Measurements from ENCODE around the gene SLFN11.
A peak's percentile ranks its signal among the peaks of the same experiment; 100 is the strongest.
"Not testable (repeated sequence)": the region's sequence is repeated elsewhere in the genome, so short reads cannot be mapped to it uniquely, and the experiment has no call there.

The SLFN11 gene, protein sequence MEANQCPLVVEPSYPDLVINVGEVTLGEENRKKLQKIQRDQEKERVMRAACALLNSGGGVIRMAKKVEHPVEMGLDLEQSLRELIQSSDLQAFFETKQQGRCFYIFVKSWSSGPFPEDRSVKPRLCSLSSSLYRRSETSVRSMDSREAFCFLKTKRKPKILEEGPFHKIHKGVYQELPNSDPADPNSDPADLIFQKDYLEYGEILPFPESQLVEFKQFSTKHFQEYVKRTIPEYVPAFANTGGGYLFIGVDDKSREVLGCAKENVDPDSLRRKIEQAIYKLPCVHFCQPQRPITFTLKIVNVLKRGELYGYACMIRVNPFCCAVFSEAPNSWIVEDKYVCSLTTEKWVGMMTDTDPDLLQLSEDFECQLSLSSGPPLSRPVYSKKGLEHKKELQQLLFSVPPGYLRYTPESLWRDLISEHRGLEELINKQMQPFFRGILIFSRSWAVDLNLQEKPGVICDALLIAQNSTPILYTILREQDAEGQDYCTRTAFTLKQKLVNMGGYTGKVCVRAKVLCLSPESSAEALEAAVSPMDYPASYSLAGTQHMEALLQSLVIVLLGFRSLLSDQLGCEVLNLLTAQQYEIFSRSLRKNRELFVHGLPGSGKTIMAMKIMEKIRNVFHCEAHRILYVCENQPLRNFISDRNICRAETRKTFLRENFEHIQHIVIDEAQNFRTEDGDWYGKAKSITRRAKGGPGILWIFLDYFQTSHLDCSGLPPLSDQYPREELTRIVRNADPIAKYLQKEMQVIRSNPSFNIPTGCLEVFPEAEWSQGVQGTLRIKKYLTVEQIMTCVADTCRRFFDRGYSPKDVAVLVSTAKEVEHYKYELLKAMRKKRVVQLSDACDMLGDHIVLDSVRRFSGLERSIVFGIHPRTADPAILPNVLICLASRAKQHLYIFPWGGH

DNA sequence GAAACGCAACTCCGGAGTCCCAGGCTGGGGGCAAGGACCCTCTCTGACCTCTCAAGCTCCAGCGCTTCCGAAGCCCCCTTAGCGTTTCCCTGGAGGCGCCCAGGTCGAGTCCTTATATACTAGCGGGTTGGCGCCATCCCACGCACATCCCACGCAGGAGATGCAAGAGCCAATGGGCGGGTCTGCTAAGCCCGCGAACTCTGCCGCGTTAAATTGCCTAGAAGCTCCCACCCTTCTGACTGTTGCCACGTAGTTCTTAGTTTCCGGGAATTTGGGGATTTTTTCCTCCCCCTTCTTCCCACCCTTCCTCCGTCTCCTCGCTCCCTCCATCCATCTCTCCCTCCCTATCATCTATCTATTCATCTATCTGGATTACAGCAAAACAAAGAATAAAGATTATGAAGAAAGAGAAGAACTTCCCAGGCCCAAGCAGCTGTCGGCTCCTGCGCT, at the start of gene SLFN11:
Gene SLFN11 (minus strand): TSS at position 88 of the 450 bp plus-strand sequence. CDS start 9,814 bp downstream, outside the sequence.
- DNase-seq: peak in 8 of 14 donors; percentile 24 to 68 (median 36)

- not testable (repeated sequence) for DNase-seq
Observed at GRCh38 chr17:35421069-35421468, 47.6 kb upstream of the SLFN11 start.

DNA sequence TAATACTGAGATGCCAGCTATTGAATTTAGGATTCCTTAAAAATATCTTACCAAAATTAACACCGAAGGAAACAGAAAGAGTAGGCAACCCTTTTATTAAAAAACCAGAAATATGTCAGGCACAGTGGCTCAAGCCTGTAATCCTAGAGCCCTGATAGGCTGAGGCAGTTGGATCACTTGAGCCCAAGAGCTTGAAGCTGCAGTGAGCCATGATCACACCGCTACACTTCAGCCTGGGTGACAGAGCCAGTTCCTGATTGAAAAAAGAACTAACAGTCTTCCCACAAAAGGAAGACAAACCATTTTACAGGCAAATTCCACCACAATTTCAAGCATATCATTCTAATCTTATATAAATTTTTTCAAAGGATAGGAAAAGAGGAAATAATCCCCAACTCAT, 43.2 kb upstream of the SLFN11 start:
- DNase-seq: no peak

GRCh38 chr17:35414707-35415106, 41.3 kb upstream of the SLFN11 start:
- not testable (repeated sequence) for DNase-seq

- DNase-seq: no peak
Observed at GRCh38 chr17:35414247-35414646, 40.8 kb upstream of the SLFN11 start.

DNA sequence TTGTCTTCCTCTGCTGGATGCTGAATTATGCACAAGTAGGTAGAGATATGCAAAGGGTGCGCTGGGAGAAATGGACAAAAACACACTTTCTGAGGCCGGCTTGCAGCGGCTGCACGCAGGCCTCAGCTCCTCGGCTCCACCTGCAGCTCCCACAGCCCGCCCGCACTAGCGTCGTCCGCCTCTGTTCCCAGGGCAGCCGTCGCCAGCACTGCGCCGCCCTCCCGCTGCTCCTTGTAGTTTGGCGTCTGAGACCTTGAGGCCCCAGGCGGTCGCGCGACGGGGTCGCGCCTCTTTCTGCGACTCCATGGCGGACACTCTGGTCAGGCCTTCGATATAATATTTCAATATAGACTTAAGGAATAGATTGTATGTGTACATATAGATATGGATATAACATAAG, 34.1 kb upstream of the SLFN11 start:
- no peak for DNase-seq

DNA sequence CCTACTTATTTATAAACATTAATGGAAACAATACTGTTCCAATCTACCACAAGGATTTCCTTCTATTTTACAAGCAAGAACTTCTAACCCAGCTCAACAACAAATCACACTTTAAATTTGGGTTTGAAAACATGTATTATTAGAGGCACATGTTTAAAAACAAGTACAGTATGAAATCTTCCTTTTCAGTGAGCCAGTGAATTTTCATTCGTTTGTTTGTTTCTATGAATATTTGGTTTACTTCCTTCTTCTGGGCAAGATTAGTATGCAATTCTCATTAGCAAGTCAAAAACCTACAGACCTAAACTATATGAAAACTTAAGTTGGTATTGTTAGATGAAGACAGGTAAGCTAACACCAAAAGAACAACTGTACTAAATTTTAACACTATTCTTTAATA, 33.1 kb upstream of the SLFN11 start:
- DNase-seq: no peak

DNA sequence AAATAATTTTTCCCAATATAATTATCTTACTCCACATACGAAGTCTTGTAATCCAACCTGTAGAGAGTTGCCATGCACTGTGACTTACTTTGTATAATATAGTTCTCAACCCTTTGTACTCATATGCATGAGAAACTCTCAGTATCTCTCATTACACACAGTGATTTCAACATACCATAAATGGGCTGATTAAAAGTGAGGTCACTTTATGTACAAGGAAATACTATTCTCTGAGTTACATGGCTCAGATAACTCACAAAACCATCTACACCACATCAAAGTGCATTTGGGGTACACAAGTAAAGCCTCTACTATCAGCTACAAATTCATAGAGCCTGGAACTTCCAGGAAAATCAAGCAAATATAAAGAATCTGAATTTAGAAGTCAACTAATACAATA, 30.9 kb upstream of the SLFN11 start:
- no peak for DNase-seq

- not testable (repeated sequence) for DNase-seq
Observed at GRCh38 chr17:35393783-35394182, 20.4 kb upstream of the SLFN11 start.

- no peak for DNase-seq
Observed at GRCh38 chr17:35390663-35391062, 17.2 kb upstream of the SLFN11 start.

- no peak for DNase-seq
Observed at GRCh38 chr17:35390156-35390555, 16.7 kb upstream of the SLFN11 start.

DNA sequence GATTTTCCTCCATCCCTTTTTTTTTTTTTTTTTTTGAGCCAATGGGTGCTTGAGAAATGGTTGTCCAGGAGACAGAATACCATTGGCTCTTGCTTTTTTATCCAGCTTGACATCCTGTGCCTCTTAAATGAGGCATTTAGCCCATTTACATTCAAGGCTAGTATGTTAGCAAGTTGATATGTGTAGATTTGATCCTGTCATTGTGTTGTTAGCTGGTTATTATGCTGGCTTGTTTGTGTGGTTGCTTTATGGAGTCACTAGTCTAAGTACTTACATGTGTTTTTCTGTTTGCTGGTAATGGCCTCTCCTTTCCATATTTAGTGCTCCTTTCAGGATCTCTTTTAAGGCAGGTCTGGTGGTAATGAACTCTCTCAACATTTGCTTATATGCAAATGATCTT, 14.1 kb upstream of the SLFN11 start:
- no peak for DNase-seq

- no peak for DNase-seq
Observed at GRCh38 chr17:35377706-35378105, 4.3 kb upstream of the SLFN11 start.

DNA sequence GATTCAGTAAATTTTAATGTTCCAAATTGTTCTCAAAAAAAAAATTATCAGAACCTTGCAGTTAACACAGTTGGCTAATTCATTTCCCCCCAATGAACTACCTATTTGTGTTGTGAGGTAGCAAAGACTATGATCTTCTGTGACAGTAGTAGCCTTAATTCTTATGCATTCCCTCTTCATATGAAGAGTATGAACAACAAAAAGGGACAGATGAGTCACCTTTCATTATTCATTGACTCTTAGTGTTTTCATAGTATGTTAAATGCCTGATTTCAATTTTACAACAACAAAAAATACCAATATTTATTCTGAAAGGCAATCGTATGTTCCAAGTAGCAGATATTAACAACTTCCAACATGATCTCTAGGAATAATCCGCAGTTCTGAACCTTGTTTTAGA, 3.6 kb upstream of the SLFN11 start:
- no peak for DNase-seq

DNA sequence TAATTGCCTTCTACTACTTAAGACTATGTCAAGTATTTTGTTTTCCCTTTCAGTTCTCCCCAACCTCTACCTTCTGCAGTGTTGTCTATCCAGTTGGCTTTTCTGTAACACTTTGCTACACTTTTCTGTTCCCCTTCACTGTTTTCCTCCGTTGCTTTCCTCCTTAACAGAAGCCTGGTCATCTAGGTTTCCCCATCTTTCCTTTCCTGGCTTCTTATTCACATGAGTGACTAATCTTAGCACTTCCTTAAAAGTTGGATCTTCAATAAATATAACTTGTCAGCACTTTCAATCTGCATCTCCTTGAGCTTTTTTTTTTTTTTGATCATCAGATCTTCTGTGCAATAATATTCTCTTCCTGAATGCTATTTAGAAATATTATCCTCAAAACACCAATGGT, 2.8 kb upstream of the SLFN11 start:
- no peak for DNase-seq

DNA sequence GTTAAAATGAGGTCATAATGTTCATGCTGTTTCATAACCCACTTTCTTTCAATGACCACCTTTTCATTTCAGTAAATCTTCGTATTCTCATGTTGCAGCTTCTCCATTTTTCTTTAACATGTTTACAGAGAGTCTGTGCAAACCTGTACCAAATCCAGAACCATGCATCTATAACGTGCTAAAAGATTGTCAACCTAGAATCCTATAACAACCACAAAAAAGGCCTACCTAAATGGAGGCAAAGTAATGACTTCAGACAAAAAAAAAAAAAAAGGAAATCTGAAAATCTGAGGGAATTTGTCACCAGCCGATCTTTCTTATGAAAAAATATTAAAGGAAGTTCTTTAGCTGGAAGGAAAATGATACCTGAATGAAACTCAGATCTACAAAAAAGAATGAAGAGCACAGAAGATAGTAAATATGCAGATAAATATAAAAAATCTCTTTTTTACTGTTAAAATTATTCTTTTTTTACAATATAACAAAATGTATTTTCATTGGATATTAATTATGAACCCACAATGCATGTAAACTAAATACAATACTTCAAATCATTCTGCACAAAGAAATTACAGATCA, 1.4 kb upstream of the SLFN11 start:
- no peak for DNase-seq

- peak in 6 of 14 donors; percentile 17 to 49 (median 28) for DNase-seq
Observed at GRCh38 chr17:35373984-35374765, 754 bp upstream of the SLFN11 start.

DNA sequence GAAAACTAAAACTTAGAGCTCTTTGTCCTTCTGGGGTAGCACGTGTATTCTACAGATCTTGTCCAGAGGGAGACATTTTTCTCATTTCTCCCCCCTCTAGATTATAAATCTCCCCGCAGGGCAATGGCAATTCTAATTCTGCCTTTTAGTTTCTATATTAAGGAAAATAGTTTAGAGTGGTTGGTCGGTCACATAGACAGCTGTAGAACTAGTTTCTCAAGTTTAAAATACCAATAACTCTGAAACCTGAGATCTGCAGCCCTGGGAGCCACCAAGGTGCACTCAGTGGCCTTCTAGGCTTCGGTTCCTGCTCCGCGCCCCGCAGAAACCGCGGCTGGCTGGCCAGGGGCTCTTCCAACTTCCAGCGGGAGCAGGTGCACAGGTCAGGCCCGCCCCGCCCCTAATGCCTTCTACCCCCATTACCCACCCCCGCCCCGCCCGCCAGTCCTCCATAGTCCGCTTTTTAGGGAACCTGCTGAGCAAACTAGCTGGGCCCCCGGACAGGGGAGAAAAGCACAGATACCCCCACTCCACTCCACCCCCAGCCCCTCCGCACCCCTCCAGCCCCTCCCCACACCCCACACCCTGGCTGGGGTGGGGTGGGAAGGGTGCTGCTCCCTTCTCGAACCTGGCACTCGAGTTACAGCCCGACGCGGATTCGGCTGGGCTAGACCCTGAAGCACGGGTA, 431 bp downstream of the SLFN11 start:
- DNase-seq: peak in 1 of 14 donors; percentile 15

DNA sequence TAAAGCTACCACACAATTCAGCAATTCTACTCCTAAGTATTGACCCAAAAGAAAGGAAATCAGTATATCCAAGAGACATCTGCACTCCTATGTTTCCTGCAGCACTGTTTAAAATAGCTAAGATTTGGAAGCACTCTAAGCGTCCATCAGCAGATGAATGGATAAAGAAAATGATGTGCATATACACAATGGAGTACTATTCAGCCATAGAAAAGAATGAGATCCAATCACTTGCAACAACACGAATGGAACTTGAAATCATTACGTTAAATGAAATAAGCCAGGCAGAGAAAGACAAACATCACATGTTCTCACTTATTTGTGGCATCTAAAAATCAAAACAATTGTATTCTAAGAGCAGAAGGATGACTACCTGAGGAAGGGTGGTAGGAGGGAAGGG, 1.5 kb downstream of the SLFN11 start:
- no peak for DNase-seq

- peak in 8 of 14 donors; percentile 5 to 32 (median 18) for DNase-seq
Observed at GRCh38 chr17:35368081-35368830, 5.2 kb downstream of the SLFN11 start.

DNA sequence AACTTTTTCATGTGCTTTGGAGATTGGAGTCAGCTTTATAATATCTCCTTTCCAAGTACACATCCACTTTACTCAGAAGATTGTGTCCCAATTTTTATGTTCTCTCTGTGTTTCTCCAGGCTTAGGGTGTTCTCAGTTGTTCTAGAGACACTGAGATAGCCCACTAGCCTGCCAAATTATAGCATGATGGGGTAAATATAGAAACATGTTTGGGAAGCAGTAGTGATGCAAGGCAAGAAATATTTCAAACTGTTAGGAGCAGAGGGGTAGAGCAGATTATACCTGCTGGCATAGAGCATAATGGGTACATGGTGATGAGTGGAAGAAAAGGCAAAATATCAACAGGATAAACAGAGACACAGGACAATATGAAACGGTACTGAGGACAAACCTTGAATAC, 12.4 kb downstream of the SLFN11 start:
- DNase-seq: no peak

Data from C1 segment of cervical spinal cord (tissue), 14 donors.